H1 (cell line): ENCODE measurements around the gene GLIPR2. TPM values are rescaled to one million over a fixed set of nuclear protein-coding genes. Genes with fewer than 3 reads are reported as not detected.

Source experiments
- CTCF ChIA-PET: fragments of 300-600 bp; sonication (Branson Sonifier 250); formaldehyde crosslinking; loops from one replicate; lab custom pipeline; 2021; ENCODE audit not compliant: partially characterized antibody; lab: Charles Lee
- POLR2A ChIA-PET: fragments of 300-600 bp; sonication (Branson Sonifier 250); formaldehyde crosslinking; loops from one replicate; lab custom pipeline; 2021; ENCODE audit warnings: inconsistent platforms; ENCODE audit not compliant: partially characterized antibody; lab: Charles Lee
- DNase-seq, 2 experiments: peaks; one replicate each; pipeline versions ENCODE4 v3.0.0 to v3.0.0-alpha.2; 2010 to 2022; ENCODE audit warnings: low spot score in 2 of 2, low read depth in 1 of 2, mixed read lengths in 1 of 2
- FAIRE-seq: peaks from 2 replicates; lab custom pipeline; 2011; peaks lifted over from hg19 to GRCh38; lab: Jason Lieb, UNC
- H2AFZ ChIP-seq: 2 replicates; pipeline ENCODE4 v1.8.1; 2012; ENCODE audit warnings: low read length, inconsistent platforms
- H2AK5ac ChIP-seq: 2 replicates; pipeline ENCODE4 v1.6.1; 2013; ENCODE audit warnings: low read depth, low read length
- H2BK120ac ChIP-seq: replicated peaks from 2 replicates; pipeline ENCODE3; 2013; ENCODE audit warnings: low read depth, low read length, inconsistent platforms
- H2BK12ac ChIP-seq: 2 replicates; pipeline ENCODE4 v1.6.1; 2013; ENCODE audit warnings: low read depth, low read length
- H2BK15ac ChIP-seq: 2 replicates; pipeline ENCODE4 v1.6.1; 2013; ENCODE audit warnings: low read length
- H2BK20ac ChIP-seq: 2 replicates; pipeline ENCODE4 v1.6.1; 2013; ENCODE audit warnings: low read length
- H2BK5ac ChIP-seq: 2 replicates; pipeline ENCODE4 v1.6.1; 2013; ENCODE audit warnings: low read depth, low read length
- H3K14ac ChIP-seq: 2 replicates; pipeline ENCODE4 v1.6.1; 2013; ENCODE audit warnings: inconsistent platforms; ENCODE audit not compliant: insufficient read length
- H3K18ac ChIP-seq: 2 replicates; pipeline ENCODE4 v1.6.1; 2013; ENCODE audit warnings: low read length; ENCODE audit errors: extremely low read depth
- H3K23ac ChIP-seq: 2 replicates; pipeline ENCODE4 v1.6.1; 2013; ENCODE audit warnings: inconsistent platforms; ENCODE audit not compliant: insufficient read length
- H3K23me2 ChIP-seq: 2 replicates; pipeline ENCODE4 v1.6.1; 2013; ENCODE audit warnings: low read depth, low read length
- H3K27ac ChIP-seq: 2 replicates; pipeline ENCODE4 v1.6.1; 2011; ENCODE audit warnings: low read depth, low read length, inconsistent platforms
- H3K27me3 ChIP-seq, 4 experiments: replicated peaks in 1 of 4; 1 replicate in 1 of 4; 2 replicates in 3 of 4; pipeline versions ENCODE4 v1.6.1 to v1.8.1; 2011 to 2013; ENCODE audit warnings: low read length in 3 of 4, mild to moderate bottlenecking in 3 of 4, inconsistent platforms in 2 of 4, mixed read lengths in 2 of 4, moderate library complexity in 1 of 4; ENCODE audit not compliant: control insufficient read depth in 3 of 4, insufficient read depth in 3 of 4; ENCODE audit errors: extremely low read depth in 1 of 4
- H3K36me3 ChIP-seq, 4 experiments: 2 replicates each; pipeline versions ENCODE4 v1.6.1 to v1.8.1; 2011 to 2013; ENCODE audit warnings: mild to moderate bottlenecking in 4 of 4, low read length in 3 of 4, moderate library complexity in 2 of 4, control low read depth in 1 of 4, inconsistent platforms in 1 of 4; ENCODE audit not compliant: insufficient read depth in 4 of 4, control insufficient read depth in 2 of 4
- H3K4ac ChIP-seq: replicated peaks from 2 replicates; pipeline ENCODE3; 2013; ENCODE audit warnings: low read length, low read depth, mixed read lengths, inconsistent platforms; ENCODE audit not compliant: insufficient read length
- H3K4me1 ChIP-seq, 4 experiments: replicated peaks in 1 of 4; 1 replicate in 1 of 4; 2 replicates in 3 of 4; pipeline versions ENCODE4 v1.6.1 to v1.8.1; 2011 to 2013; ENCODE audit warnings: low read length in 3 of 4, inconsistent platforms in 2 of 4, mixed read lengths in 1 of 4; ENCODE audit not compliant: insufficient read depth in 4 of 4, control insufficient read depth in 3 of 4
- H3K4me2 ChIP-seq, 2 experiments: 2 replicates each; pipeline versions ENCODE4 v1.6.1 to v1.8.1; 2011 to 2013; ENCODE audit warnings: low read depth in 2 of 2, low read length in 2 of 2, control low read depth in 1 of 2, inconsistent platforms in 1 of 2, mild to moderate bottlenecking in 1 of 2; ENCODE audit not compliant: insufficient read depth in 1 of 2
- H3K4me3 ChIP-seq, 4 experiments: fragments of 200-600, 300-600 bp in 1 of 4; sonication (generic), shearing (Covaris generic), sonication (Bioruptor Twin) in 1 of 4; 2 replicates each; pipeline versions ENCODE4 v1.5.1 to v1.8.1; 2011 to 2016; ENCODE audit warnings: low read length in 4 of 4, low read depth in 3 of 4, control low read depth in 2 of 4, inconsistent platforms in 2 of 4, mild to moderate bottlenecking in 2 of 4, mixed read lengths in 1 of 4, moderate library complexity in 1 of 4; ENCODE audit not compliant: insufficient read depth in 2 of 4; ENCODE audit errors: extremely low read depth in 1 of 4
- H3K56ac ChIP-seq: replicated peaks from 2 replicates; pipeline ENCODE3; 2013; ENCODE audit warnings: low read depth, mild to moderate bottlenecking, mixed read lengths, low read length, inconsistent platforms; ENCODE audit not compliant: insufficient read length
- H3K79me1 ChIP-seq: 2 replicates; pipeline ENCODE4 v1.6.1; 2013; ENCODE audit warnings: low read depth, low read length, control low read depth
- H3K79me2 ChIP-seq, 2 experiments: 2 replicates each; pipeline versions ENCODE4 v1.6.1 to v1.8.1; 2012 to 2013; ENCODE audit warnings: low read length in 2 of 2, mild to moderate bottlenecking in 2 of 2, inconsistent platforms in 1 of 2; ENCODE audit not compliant: insufficient read depth in 2 of 2, control insufficient read depth in 1 of 2
- H3K9ac ChIP-seq, 4 experiments: replicated peaks in 1 of 4; 1 replicate in 1 of 4; 2 replicates in 3 of 4; pipeline versions ENCODE4 v1.6.1 to v1.8.1; 2011 to 2013; ENCODE audit warnings: low read depth in 3 of 4, low read length in 3 of 4, control low read depth in 2 of 4, mild to moderate bottlenecking in 2 of 4, moderate library complexity in 2 of 4, inconsistent platforms in 1 of 4; ENCODE audit errors: extremely low read depth in 1 of 4
- H3K9me3 ChIP-seq, 2 experiments: 2 replicates each; pipeline versions ENCODE4 v1.6.1 to v1.8.1; 2012 to 2013; ENCODE audit warnings: mild to moderate bottlenecking in 2 of 2, moderate library complexity in 2 of 2, control low read depth in 1 of 2, inconsistent platforms in 1 of 2, low read depth in 1 of 2, low read length in 1 of 2, mixed read lengths in 1 of 2; ENCODE audit not compliant: insufficient read depth in 2 of 2
- H4K20me1 ChIP-seq, 2 experiments: replicated peaks in 1 of 2; 2 replicates each; pipeline versions ENCODE3 to v1.8.1; 2011 to 2013; ENCODE audit warnings: inconsistent platforms in 2 of 2, low read length in 2 of 2, mild to moderate bottlenecking in 1 of 2; ENCODE audit not compliant: insufficient read depth in 2 of 2, control insufficient read depth in 1 of 2
- H4K5ac ChIP-seq: 2 replicates; pipeline ENCODE4 v1.6.1; 2013; ENCODE audit warnings: low read length, low read depth, mixed read lengths, inconsistent platforms; ENCODE audit not compliant: insufficient read length
- H4K8ac ChIP-seq: 2 replicates; pipeline ENCODE4 v1.8.0; 2013; ENCODE audit warnings: mild to moderate bottlenecking, moderate library complexity, low read length, inconsistent platforms; ENCODE audit not compliant: insufficient read depth; ENCODE audit errors: extremely low read depth
- H4K91ac ChIP-seq: replicated peaks from 2 replicates; pipeline ENCODE3; 2013; ENCODE audit warnings: low read length, mixed read lengths, inconsistent platforms; ENCODE audit not compliant: insufficient read length
- ATF2 ChIP-seq: IDR thresholded peaks from 2 replicates; pipeline ENCODE4 v1.6.1; 2012; ENCODE audit warnings: low read length, inconsistent platforms
- CREB1 ChIP-seq: IDR thresholded peaks from 2 replicates; pipeline ENCODE4 v1.6.1; 2012; ENCODE audit warnings: inconsistent platforms
- FOSL1 ChIP-seq: IDR thresholded peaks from 2 replicates; pipeline ENCODE4 v1.6.1; 2011; ENCODE audit warnings: mild to moderate bottlenecking, low read depth, low read length, moderate library complexity; ENCODE audit not compliant: insufficient read depth
- GTF2F1 ChIP-seq: IDR thresholded peaks from 2 replicates; pipeline ENCODE4 v1.6.1; 2012; ENCODE audit warnings: low read depth, low read length, improper control_type of control experiment, borderline replicate concordance
- HDAC6 ChIP-seq: IDR thresholded peaks from one replicate; pipeline ENCODE4 v1.7.1; 2012; ENCODE audit warnings: low read depth, mild to moderate bottlenecking, inconsistent platforms, low read length, moderate library complexity
- MAX ChIP-seq: IDR thresholded peaks from 2 replicates; pipeline ENCODE4 v1.6.1; 2012; ENCODE audit warnings: inconsistent platforms
- NANOG ChIP-seq: IDR thresholded peaks from 2 replicates; pipeline ENCODE4 v1.6.1; 2011; ENCODE audit warnings: low read length, low read depth, mild to moderate bottlenecking, inconsistent platforms; ENCODE audit not compliant: insufficient read depth, poor library complexity, severe bottlenecking
- PHF8 ChIP-seq: fragments of 200-600 bp; sonication (generic); conservative IDR thresholded peaks from 2 replicates; pipeline ENCODE4 v1.7.1; 2012; ENCODE audit warnings: low read depth, mild to moderate bottlenecking, inconsistent platforms, low read length, moderate library complexity
- POLR2AphosphoS5 ChIP-seq: IDR thresholded peaks from 2 replicates; pipeline ENCODE4 v1.6.1; 2011; ENCODE audit warnings: low read depth, low read length
- SP2 ChIP-seq: IDR thresholded peaks from 2 replicates; pipeline ENCODE4 v1.6.1; 2012; ENCODE audit warnings: mild to moderate bottlenecking, low read length, inconsistent platforms
- TAF7 ChIP-seq: optimal IDR thresholded peaks from 2 replicates; pipeline ENCODE3; 2011; ENCODE audit warnings: low read depth, mild to moderate bottlenecking, inconsistent platforms, low read length, moderate library complexity, borderline replicate concordance
- WGBS, 2 experiments: shearing (Covaris generic) in 1 of 2; methylation state at CpG; one replicate each; pipeline versions ENCODE4 v1.1.6 to v1.1.7; 2013 to 2015; ENCODE audit warnings: low lambda C conversion rate in 2 of 2, mixed read lengths in 2 of 2, inconsistent platforms in 1 of 2, low coverage in 1 of 2, missing lambda C conversion rate in 1 of 2; ENCODE audit not compliant: insufficient replicate concordance in 2 of 2, insufficient coverage in 1 of 2, insufficient read length in 1 of 2; ENCODE audit errors: extremely low coverage in 1 of 2, missing lambda C conversion rate in 1 of 2; 5-methylcytosine and 5-hydroxymethylcytosine counted together
- polyA plus RNA-seq, 7 experiments: library from polyadenylated mRNA; depleted of rRNA in 3 of 7; stranded (reverse) in 5 of 7; unstranded in 2 of 7; fragments of >200 nt in 5 of 7; fragments of 200-250 nt in 2 of 7; gene quantifications; 1 replicate in 5 of 7; 2 replicates in 1 of 7; 4 replicates in 1 of 7; pipeline versions ENCODE4 v1.2.1 to v1.2.3, GENCODE V29; 2011 to 2013; ENCODE audit warnings: missing spikeins in 2 of 7, mixed read lengths in 2 of 7
- total RNA-seq: library from RNA; stranded (reverse); fragmentation: NEBNext Ultra II Directional; extraction: Animal tissue kit (Norgen Biotek cat#: 25700); gene quantifications from 2 replicates; pipeline ENCODE4 v1.2.1, GENCODE V29; 2021

The GLIPR2 gene
- total and polyA plus RNA-seq, 2 of the 8 experiments (the other 6 are each of a cell fraction or from before 2014, with no cell fraction given): 7.9 to 12.0 TPM

GRCh38 chr9:36156116-36156515, 19.6 kb downstream of the GLIPR2 start:
- Histone ChIP-seq H3K14ac (no peak overlapping the region), H3K4ac (no peak overlapping the region), H4K91ac (no peak overlapping the region), H3K9me3 (peaks cover 6 to 8% of the 10 kb centered on the region in 2 experiments), H3K79me1 (no peaks in the 10 kb centered on the region), H2BK20ac (no peak overlapping the region), H3K36me3 (peaks cover 0 to 4% (median 0%) of the 10 kb centered on the region in 4 experiments; a peak in 1 of 8 replicates), H4K20me1 (no peaks in the 10 kb centered on the region), H4K5ac (no peak overlapping the region), H2BK12ac (no peak overlapping the region), H3K27me3 (no peaks in the 10 kb centered on the region), H3K9ac (no peak overlapping the region), H2AK5ac (no peak overlapping the region), H3K56ac (no peak overlapping the region), H3K18ac (no peak overlapping the region), H2BK15ac (no peak overlapping the region), H2BK120ac (no peak overlapping the region), H3K4me3 (no peak overlapping the region), H3K27ac (no peak overlapping the region), H4K8ac (no peak overlapping the region), H3K23ac (no peak overlapping the region), H3K4me2 (no peak overlapping the region), H3K79me2 (no peaks in the 10 kb centered on the region), H2BK5ac (no peak overlapping the region), H2AFZ (no peak overlapping the region), H3K4me1 (no peaks in the 10 kb centered on the region), H3K23me2 (no peaks in the 10 kb centered on the region)
- no peak for TF ChIP-seq HDAC6
- no peak for TF ChIP-seq NANOG
- no peak for TF ChIP-seq FOSL1
- no peak for TF ChIP-seq PHF8
- no peak for TF ChIP-seq POLR2AphosphoS5
- TF ChIP-seq CREB1: no peak
- TF ChIP-seq ATF2: no peak
- no peak for TF ChIP-seq MAX
- TF ChIP-seq SP2: no peak
- no peak for TF ChIP-seq GTF2F1
- no peak for TF ChIP-seq TAF7
- ChIA-PET POLR2A (interaction anchor here (1.3 kb wide), 1 partner anchor 19 kb away, joined by 4 read pairs; the partner anchor contains the start of gene GLIPR2), CTCF (interaction anchor here (0.9 to 3.7 kb wide), 4 partner anchors 9 to 19 kb away, joined by 3 to 22 read pairs (median 8); no protein-coding TSS in a partner anchor)
- FAIRE-seq (no peak), DNase-seq (no peak)
- 90% methylated on average over 6 of the region's 6 CpGs; no CpG with 5 or more reads in 1 of the 2 experiments for WGBS, 2 experiments
